Measurements from ENCODE around the gene PHAF1. TPM values are rescaled to one million over a fixed set of nuclear protein-coding genes. Genes with fewer than 3 reads are reported as not detected.

Gene PHAF1
- total RNA-seq, 1 donor from 2014 or later, result 14.9 TPM

- H3K27me3 Mint-ChIP-seq (ENCODE audit: low read depth), result peaks cover under 1% of the 10 kb centered on the region
- H3K4me3 Mint-ChIP-seq (ENCODE audit: unreplicated experiment), result peak within 1 kb of the TSS; percentile 78
- H3K27ac Mint-ChIP-seq (ENCODE audit: unreplicated experiment), result peak within 1 kb of the TSS; percentile 95
These were observed 60.6 kb downstream of the PHAF1 start, which contains the start of gene NOL3 for GRCh38 chr16:67170168-67170948. TSS of gene NOL3 (plus strand) at chr16:67170538.

GRCh38 chr16:67170949-67171649 is 61.4 kb downstream of the PHAF1 start:
- H3K27me3 Mint-ChIP-seq (ENCODE audit: low read depth), result no peaks in the 10 kb centered on the region
- H3K4me3 Mint-ChIP-seq (ENCODE audit: unreplicated experiment), result peak overlapping the region; percentile 78
- no peak for TF ChIP-seq CTCF (IDR thresholded peaks at IDR 0.05)
- DNase-seq (ENCODE audit: low spot score), result no peak
- H3K27ac Mint-ChIP-seq (ENCODE audit: unreplicated experiment), result peak overlapping the region; percentile 95
- H3K9me3 Mint-ChIP-seq (ENCODE audit: low read depth), result no peaks in the 10 kb centered on the region
- H3K4me1 Mint-ChIP-seq (ENCODE audit: low read depth), result peaks cover 41% of the 10 kb centered on the region
- no peaks in the 10 kb centered on the region for H3K36me3 Mint-ChIP-seq (ENCODE audit: low read depth)

More at GRCh38 chr16:67170168-67170948, 60.6 kb downstream of the PHAF1 start, which contains the start of gene NOL3:
- no peak for TF ChIP-seq CTCF (IDR thresholded peaks at IDR 0.05)
- H3K36me3 Mint-ChIP-seq (ENCODE audit: low read depth), result no peaks in the 10 kb centered on the region
- DNase-seq (ENCODE audit: low spot score), result no peak
- peaks cover 40% of the 10 kb centered on the region for H3K4me1 Mint-ChIP-seq (ENCODE audit: low read depth)
- H3K9me3 Mint-ChIP-seq (ENCODE audit: low read depth), result no peaks in the 10 kb centered on the region

GRCh38 chr16:67173323-67173722 is 63.6 kb downstream of the PHAF1 start:
- no peaks in the 10 kb centered on the region for H3K9me3 Mint-ChIP-seq (ENCODE audit: low read depth)
- no peaks in the 10 kb centered on the region for H3K36me3 Mint-ChIP-seq (ENCODE audit: low read depth)
- H3K27me3 Mint-ChIP-seq (ENCODE audit: low read depth), result no peaks in the 10 kb centered on the region
- no peak for DNase-seq (ENCODE audit: low spot score)
- no peak for TF ChIP-seq CTCF (IDR thresholded peaks at IDR 0.05)
- H3K4me3 Mint-ChIP-seq (ENCODE audit: unreplicated experiment), result peak overlapping the region; percentile 83
- H3K4me1 Mint-ChIP-seq (ENCODE audit: low read depth), result peaks cover 48% of the 10 kb centered on the region
- peak overlapping the region; percentile 98 for H3K27ac Mint-ChIP-seq (ENCODE audit: unreplicated experiment)

GRCh38 chr16:67173808-67174705 is 64.3 kb downstream of the PHAF1 start:
- H3K4me3 Mint-ChIP-seq (ENCODE audit: unreplicated experiment), result peak overlapping the region; percentile 83
- no peaks in the 10 kb centered on the region for H3K27me3 Mint-ChIP-seq (ENCODE audit: low read depth)
- TF ChIP-seq CTCF (IDR thresholded peaks at IDR 0.05), result peak; percentile 70
- H3K4me1 Mint-ChIP-seq (ENCODE audit: low read depth), result peaks cover 51% of the 10 kb centered on the region
- peak overlapping the region; percentile 98 for H3K27ac Mint-ChIP-seq (ENCODE audit: unreplicated experiment)
- DNase-seq (ENCODE audit: low spot score), result peak; percentile 97
- peaks cover 1% of the 10 kb centered on the region for H3K36me3 Mint-ChIP-seq (ENCODE audit: low read depth)
- H3K9me3 Mint-ChIP-seq (ENCODE audit: low read depth), result no peaks in the 10 kb centered on the region

Data from chondrocyte (in vitro differentiated cells).